H1 (cell line): ENCODE measurements around the gene SMAD1. TPM values are rescaled to one million over a fixed set of nuclear protein-coding genes. Genes with fewer than 3 reads are reported as not detected.

Experiments used
- CTCF ChIA-PET: fragments of 300-600 bp; sonication (Branson Sonifier 250); formaldehyde crosslinking; loops from one replicate; lab custom pipeline; 2021; ENCODE audit not compliant: partially characterized antibody; lab: Charles Lee
- POLR2A ChIA-PET: fragments of 300-600 bp; sonication (Branson Sonifier 250); formaldehyde crosslinking; loops from one replicate; lab custom pipeline; 2021; ENCODE audit warnings: inconsistent platforms; ENCODE audit not compliant: partially characterized antibody; lab: Charles Lee
- DNase-seq, 2 experiments: peaks; one replicate each; pipeline versions ENCODE4 v3.0.0 to v3.0.0-alpha.2; 2010 to 2022; ENCODE audit warnings: low spot score in 2 of 2, low read depth in 1 of 2, mixed read lengths in 1 of 2
- FAIRE-seq: peaks from 2 replicates; lab custom pipeline; 2011; peaks lifted over from hg19 to GRCh38; lab: Jason Lieb, UNC
- H2AFZ ChIP-seq: 2 replicates; pipeline ENCODE4 v1.8.1; 2012; ENCODE audit warnings: low read length, inconsistent platforms
- H2AK5ac ChIP-seq: 2 replicates; pipeline ENCODE4 v1.6.1; 2013; ENCODE audit warnings: low read depth, low read length
- H2BK120ac ChIP-seq: replicated peaks from 2 replicates; pipeline ENCODE3; 2013; ENCODE audit warnings: low read depth, low read length, inconsistent platforms
- H2BK12ac ChIP-seq: 2 replicates; pipeline ENCODE4 v1.6.1; 2013; ENCODE audit warnings: low read depth, low read length
- H2BK15ac ChIP-seq: 2 replicates; pipeline ENCODE4 v1.6.1; 2013; ENCODE audit warnings: low read length
- H2BK20ac ChIP-seq: 2 replicates; pipeline ENCODE4 v1.6.1; 2013; ENCODE audit warnings: low read length
- H2BK5ac ChIP-seq: 2 replicates; pipeline ENCODE4 v1.6.1; 2013; ENCODE audit warnings: low read depth, low read length
- H3K14ac ChIP-seq: 2 replicates; pipeline ENCODE4 v1.6.1; 2013; ENCODE audit warnings: inconsistent platforms; ENCODE audit not compliant: insufficient read length
- H3K18ac ChIP-seq: 2 replicates; pipeline ENCODE4 v1.6.1; 2013; ENCODE audit warnings: low read length; ENCODE audit errors: extremely low read depth
- H3K23ac ChIP-seq: 2 replicates; pipeline ENCODE4 v1.6.1; 2013; ENCODE audit warnings: inconsistent platforms; ENCODE audit not compliant: insufficient read length
- H3K23me2 ChIP-seq: 2 replicates; pipeline ENCODE4 v1.6.1; 2013; ENCODE audit warnings: low read depth, low read length
- H3K27ac ChIP-seq: 2 replicates; pipeline ENCODE4 v1.6.1; 2011; ENCODE audit warnings: low read depth, low read length, inconsistent platforms
- H3K27me3 ChIP-seq, 4 experiments: replicated peaks in 1 of 4; 1 replicate in 1 of 4; 2 replicates in 3 of 4; pipeline versions ENCODE4 v1.6.1 to v1.8.1; 2011 to 2013; ENCODE audit warnings: low read length in 3 of 4, mild to moderate bottlenecking in 3 of 4, inconsistent platforms in 2 of 4, mixed read lengths in 2 of 4, moderate library complexity in 1 of 4; ENCODE audit not compliant: control insufficient read depth in 3 of 4, insufficient read depth in 3 of 4; ENCODE audit errors: extremely low read depth in 1 of 4
- H3K36me3 ChIP-seq, 4 experiments: 2 replicates each; pipeline versions ENCODE4 v1.6.1 to v1.8.1; 2011 to 2013; ENCODE audit warnings: mild to moderate bottlenecking in 4 of 4, low read length in 3 of 4, moderate library complexity in 2 of 4, control low read depth in 1 of 4, inconsistent platforms in 1 of 4; ENCODE audit not compliant: insufficient read depth in 4 of 4, control insufficient read depth in 2 of 4
- H3K4ac ChIP-seq: replicated peaks from 2 replicates; pipeline ENCODE3; 2013; ENCODE audit warnings: low read length, low read depth, mixed read lengths, inconsistent platforms; ENCODE audit not compliant: insufficient read length
- H3K4me1 ChIP-seq, 4 experiments: replicated peaks in 1 of 4; 1 replicate in 1 of 4; 2 replicates in 3 of 4; pipeline versions ENCODE4 v1.6.1 to v1.8.1; 2011 to 2013; ENCODE audit warnings: low read length in 3 of 4, inconsistent platforms in 2 of 4, mixed read lengths in 1 of 4; ENCODE audit not compliant: insufficient read depth in 4 of 4, control insufficient read depth in 3 of 4
- H3K4me2 ChIP-seq, 2 experiments: 2 replicates each; pipeline versions ENCODE4 v1.6.1 to v1.8.1; 2011 to 2013; ENCODE audit warnings: low read depth in 2 of 2, low read length in 2 of 2, control low read depth in 1 of 2, inconsistent platforms in 1 of 2, mild to moderate bottlenecking in 1 of 2; ENCODE audit not compliant: insufficient read depth in 1 of 2
- H3K4me3 ChIP-seq, 4 experiments: fragments of 200-600, 300-600 bp in 1 of 4; sonication (generic), shearing (Covaris generic), sonication (Bioruptor Twin) in 1 of 4; 2 replicates each; pipeline versions ENCODE4 v1.5.1 to v1.8.1; 2011 to 2016; ENCODE audit warnings: low read length in 4 of 4, low read depth in 3 of 4, control low read depth in 2 of 4, inconsistent platforms in 2 of 4, mild to moderate bottlenecking in 2 of 4, mixed read lengths in 1 of 4, moderate library complexity in 1 of 4; ENCODE audit not compliant: insufficient read depth in 2 of 4; ENCODE audit errors: extremely low read depth in 1 of 4
- H3K56ac ChIP-seq: replicated peaks from 2 replicates; pipeline ENCODE3; 2013; ENCODE audit warnings: low read depth, mild to moderate bottlenecking, mixed read lengths, low read length, inconsistent platforms; ENCODE audit not compliant: insufficient read length
- H3K79me1 ChIP-seq: 2 replicates; pipeline ENCODE4 v1.6.1; 2013; ENCODE audit warnings: low read depth, low read length, control low read depth
- H3K79me2 ChIP-seq, 2 experiments: 2 replicates each; pipeline versions ENCODE4 v1.6.1 to v1.8.1; 2012 to 2013; ENCODE audit warnings: low read length in 2 of 2, mild to moderate bottlenecking in 2 of 2, inconsistent platforms in 1 of 2; ENCODE audit not compliant: insufficient read depth in 2 of 2, control insufficient read depth in 1 of 2
- H3K9ac ChIP-seq, 4 experiments: replicated peaks in 1 of 4; 1 replicate in 1 of 4; 2 replicates in 3 of 4; pipeline versions ENCODE4 v1.6.1 to v1.8.1; 2011 to 2013; ENCODE audit warnings: low read depth in 3 of 4, low read length in 3 of 4, control low read depth in 2 of 4, mild to moderate bottlenecking in 2 of 4, moderate library complexity in 2 of 4, inconsistent platforms in 1 of 4; ENCODE audit errors: extremely low read depth in 1 of 4
- H3K9me3 ChIP-seq, 2 experiments: 2 replicates each; pipeline versions ENCODE4 v1.6.1 to v1.8.1; 2012 to 2013; ENCODE audit warnings: mild to moderate bottlenecking in 2 of 2, moderate library complexity in 2 of 2, control low read depth in 1 of 2, inconsistent platforms in 1 of 2, low read depth in 1 of 2, low read length in 1 of 2, mixed read lengths in 1 of 2; ENCODE audit not compliant: insufficient read depth in 2 of 2
- H4K20me1 ChIP-seq, 2 experiments: replicated peaks in 1 of 2; 2 replicates each; pipeline versions ENCODE3 to v1.8.1; 2011 to 2013; ENCODE audit warnings: inconsistent platforms in 2 of 2, low read length in 2 of 2, mild to moderate bottlenecking in 1 of 2; ENCODE audit not compliant: insufficient read depth in 2 of 2, control insufficient read depth in 1 of 2
- H4K5ac ChIP-seq: 2 replicates; pipeline ENCODE4 v1.6.1; 2013; ENCODE audit warnings: low read length, low read depth, mixed read lengths, inconsistent platforms; ENCODE audit not compliant: insufficient read length
- H4K8ac ChIP-seq: 2 replicates; pipeline ENCODE4 v1.8.0; 2013; ENCODE audit warnings: mild to moderate bottlenecking, moderate library complexity, low read length, inconsistent platforms; ENCODE audit not compliant: insufficient read depth; ENCODE audit errors: extremely low read depth
- H4K91ac ChIP-seq: replicated peaks from 2 replicates; pipeline ENCODE3; 2013; ENCODE audit warnings: low read length, mixed read lengths, inconsistent platforms; ENCODE audit not compliant: insufficient read length
- ATF3 ChIP-seq: IDR thresholded peaks from 2 replicates; pipeline ENCODE4 v1.6.1; 2011; ENCODE audit warnings: low read depth, mild to moderate bottlenecking, low read length; ENCODE audit not compliant: insufficient read depth
- CEBPB ChIP-seq: IDR thresholded peaks from 2 replicates; pipeline ENCODE4 v1.6.1; 2012; ENCODE audit warnings: low read depth, low read length
- EGR1 ChIP-seq: IDR thresholded peaks from 2 replicates; pipeline ENCODE4 v1.6.1; 2011; ENCODE audit warnings: low read depth, low read length, borderline replicate concordance
- EZH2 ChIP-seq: fragments of 200-600 bp; sonication (generic); IDR thresholded peaks from 2 replicates; pipeline ENCODE4 v1.7.1; 2012; ENCODE audit warnings: low read depth, mild to moderate bottlenecking, moderate library complexity, low read length, inconsistent platforms; ENCODE audit not compliant: severe bottlenecking
- GABPA ChIP-seq: IDR thresholded peaks from 2 replicates; pipeline ENCODE4 v1.6.1; 2011; ENCODE audit warnings: mild to moderate bottlenecking, low read length, moderate library complexity, borderline replicate concordance; ENCODE audit not compliant: insufficient read depth
- HDAC6 ChIP-seq: IDR thresholded peaks from one replicate; pipeline ENCODE4 v1.7.1; 2012; ENCODE audit warnings: low read depth, mild to moderate bottlenecking, inconsistent platforms, low read length, moderate library complexity
- POLR2A ChIP-seq, 2 experiments: IDR thresholded peaks; 1 replicate in 1 of 2; 2 replicates in 1 of 2; pipeline ENCODE4 v1.6.1; 2011; ENCODE audit warnings: low read depth in 2 of 2, low read length in 2 of 2, mild to moderate bottlenecking in 2 of 2; ENCODE audit errors: control extremely low read depth in 1 of 2
- POLR2AphosphoS5 ChIP-seq: IDR thresholded peaks from 2 replicates; pipeline ENCODE4 v1.6.1; 2011; ENCODE audit warnings: low read depth, low read length
- RNF2 ChIP-seq: fragments of 200-900, 300-1000 bp; sonication (generic); IDR thresholded peaks from 2 replicates; pipeline ENCODE4 v1.7.1; 2016; ENCODE audit warnings: borderline replicate concordance, low read depth, mild to moderate bottlenecking, antibody characterized with exemption, low read length; ENCODE audit not compliant: poor library complexity, severe bottlenecking; ENCODE audit errors: missing control alignments
- SP1 ChIP-seq: IDR thresholded peaks from 2 replicates; pipeline ENCODE4 v1.6.1; 2011; ENCODE audit warnings: low read depth, low read length
- SP2 ChIP-seq: IDR thresholded peaks from 2 replicates; pipeline ENCODE4 v1.6.1; 2012; ENCODE audit warnings: mild to moderate bottlenecking, low read length, inconsistent platforms
- TCF12 ChIP-seq: IDR thresholded peaks from 2 replicates; pipeline ENCODE4 v1.6.1; 2011; ENCODE audit warnings: low read depth, mild to moderate bottlenecking, low read length
- WGBS, 2 experiments: shearing (Covaris generic) in 1 of 2; methylation state at CpG; one replicate each; pipeline versions ENCODE4 v1.1.6 to v1.1.7; 2013 to 2015; ENCODE audit warnings: low lambda C conversion rate in 2 of 2, mixed read lengths in 2 of 2, inconsistent platforms in 1 of 2, low coverage in 1 of 2, missing lambda C conversion rate in 1 of 2; ENCODE audit not compliant: insufficient replicate concordance in 2 of 2, insufficient coverage in 1 of 2, insufficient read length in 1 of 2; ENCODE audit errors: extremely low coverage in 1 of 2, missing lambda C conversion rate in 1 of 2; 5-methylcytosine and 5-hydroxymethylcytosine counted together
- polyA plus RNA-seq, 7 experiments: library from polyadenylated mRNA; depleted of rRNA in 3 of 7; stranded (reverse) in 5 of 7; unstranded in 2 of 7; fragments of >200 nt in 5 of 7; fragments of 200-250 nt in 2 of 7; gene quantifications; 1 replicate in 5 of 7; 2 replicates in 1 of 7; 4 replicates in 1 of 7; pipeline versions ENCODE4 v1.2.1 to v1.2.3, GENCODE V29; 2011 to 2013; ENCODE audit warnings: missing spikeins in 2 of 7, mixed read lengths in 2 of 7
- total RNA-seq: library from RNA; stranded (reverse); fragmentation: NEBNext Ultra II Directional; extraction: Animal tissue kit (Norgen Biotek cat#: 25700); gene quantifications from 2 replicates; pipeline ENCODE4 v1.2.1, GENCODE V29; 2021

Gene SMAD1
- total and polyA plus RNA-seq, 2 of the 8 experiments (the other 6 are each of a cell fraction or from before 2014, with no cell fraction given), result 22.6 to 25.3 TPM

- FAIRE-seq, result no peak
- H3K36me3 ChIP-seq, result no peaks in the 10 kb centered on the region
- ChIA-PET CTCF (interaction anchor here (0.7 kb wide), 1 partner anchor 63 kb away, joined by 3 read pairs; no protein-coding TSS in a partner anchor), POLR2A (no interaction called here)
- H4K5ac ChIP-seq, result no peak overlapping the region
- no peak overlapping the region for H3K4me2 ChIP-seq
- no peak overlapping the region for H2AK5ac ChIP-seq
- H2BK5ac ChIP-seq, result no peak overlapping the region
- no peak overlapping the region for H2AFZ ChIP-seq
- no peak for DNase-seq
- H3K9me3 ChIP-seq, result peaks cover under 1 to 3% of the 10 kb centered on the region in 2 experiments; a peak in 3 of 4 replicates
- H2BK15ac ChIP-seq, result no peak overlapping the region
- no peaks in the 10 kb centered on the region for H3K27me3 ChIP-seq
- no peak overlapping the region for H4K91ac ChIP-seq
- no peaks in the 10 kb centered on the region for H4K20me1 ChIP-seq
- no peak overlapping the region for H3K27ac ChIP-seq
- H2BK20ac ChIP-seq, result no peak overlapping the region
- H3K56ac ChIP-seq, result no peak overlapping the region
- no peaks in the 10 kb centered on the region for H3K79me1 ChIP-seq
- H3K23ac ChIP-seq, result no peak overlapping the region
- H2BK12ac ChIP-seq, result no peak overlapping the region
- no peak overlapping the region for H3K14ac ChIP-seq
- no peaks in the 10 kb centered on the region for H3K23me2 ChIP-seq
- H4K8ac ChIP-seq, result no peak overlapping the region
- WGBS, 2 experiments, result 86% methylated on average over 5 of the region's 5 CpGs; no CpG with 5 or more reads in 1 of the 2 experiments
- no peak overlapping the region for H3K4me3 ChIP-seq
- H2BK120ac ChIP-seq, result no peak overlapping the region
- no peaks in the 10 kb centered on the region for H3K79me2 ChIP-seq
- no peaks in the 10 kb centered on the region for H3K4me1 ChIP-seq
- no peak overlapping the region for H3K18ac ChIP-seq
- no peak overlapping the region for H3K9ac ChIP-seq
- H3K4ac ChIP-seq, result no peak overlapping the region
- TF ChIP-seq EGR1 (no peak), POLR2A (IDR thresholded peaks at IDR 0.05; ENCODE audit: control extremely low read depth in 1 of 2, low read depth in 2 of 2, low read length in 2 of 2) (no peak), SP1 (no peak), GABPA (no peak), RNF2 (no peak), SP2 (no peak), EZH2 (no peak), POLR2AphosphoS5 (no peak), TCF12 (no peak), ATF3 (no peak), CEBPB (no peak), HDAC6 (no peak)
Measured at GRCh38 chr4:145452447-145453162, 29.0 kb upstream of the SMAD1 start.
